Spleen (tissue), 11 donors: ENCODE results near the gene LST1. TPM values are rescaled to one million over a fixed set of nuclear protein-coding genes. Genes with fewer than 3 reads are reported as not detected.

Source experiments
- DNase-seq: peaks from one replicate; pipeline ENCODE4 v3.0.0-alpha.2; 2020
- H3K27ac ChIP-seq, 8 donors: fragments of 200-600 bp; sonication (generic) in 7 of 8; 1 replicate in 4 of 8; 2 replicates in 4 of 8; pipeline versions ENCODE4 v1.5.0 to v1.8.0; 2016 to 2021; ENCODE audit warnings: inconsistent platforms in 4 of 8, mild to moderate bottlenecking in 4 of 8, moderate library complexity in 1 of 8
- H3K27me3 ChIP-seq, 7 donors: fragments of 200-600 bp; sonication (generic) in 6 of 7; replicated peaks in 1 of 7; 1 replicate in 4 of 7; 2 replicates in 3 of 7; pipeline versions ENCODE4 v1.5.0 to v1.8.0; 2016 to 2021; ENCODE audit warnings: inconsistent platforms in 3 of 7, mild to moderate bottlenecking in 1 of 7
- H3K36me3 ChIP-seq, 6 donors: fragments of 200-600 bp; sonication (generic) in 5 of 6; 1 replicate in 4 of 6; 2 replicates in 2 of 6; pipeline versions ENCODE4 v1.5.0 to v1.8.0; 2016 to 2021; ENCODE audit warnings: inconsistent platforms in 2 of 6
- H3K4me1 ChIP-seq, 6 donors: fragments of 200-600 bp; sonication (generic) in 5 of 6; 1 replicate in 3 of 6; 2 replicates in 3 of 6; pipeline versions ENCODE4 v1.5.0 to v1.8.0; 2016 to 2021; ENCODE audit warnings: inconsistent platforms in 3 of 6
- H3K4me3 ChIP-seq, 8 donors: fragments of 200-600 bp; sonication (generic) in 7 of 8; 1 replicate in 4 of 8; 2 replicates in 4 of 8; pipeline versions ENCODE4 v1.5.0 to v1.8.0; 2016 to 2021; ENCODE audit warnings: inconsistent platforms in 4 of 8, mild to moderate bottlenecking in 4 of 8, moderate library complexity in 2 of 8
- H3K9me3 ChIP-seq, 8 donors: fragments of 200-600 bp; sonication (generic) in 7 of 8; 1 replicate in 4 of 8; 2 replicates in 4 of 8; pipeline versions ENCODE4 v1.5.0 to v1.8.0; 2016 to 2021; ENCODE audit warnings: inconsistent platforms in 4 of 8
- POLR2A ChIP-seq, 3 donors: fragments of 450-650 bp; IDR thresholded peaks; one replicate each; pipeline ENCODE4 v1.5.1; 2017; ENCODE audit warnings: antibody characterized with exemption in 3 of 3, mild to moderate bottlenecking in 1 of 3
- POLR2AphosphoS5 ChIP-seq, 3 donors: sonication (generic); formaldehyde crosslinking; IDR thresholded peaks; one replicate each; pipeline ENCODE4 v1.5.1; 2017; ENCODE audit warnings: antibody characterized with exemption in 3 of 3
- WGBS, 5 donors: extraction: QIAGEN DNeasy Blood & Tissue Kit in 3 of 5; methylation state at CpG; one replicate each; pipeline versions ENCODE4 v1.1.5 to v1.1.7; 2013 to 2018; 5-methylcytosine and 5-hydroxymethylcytosine counted together
- intact Hi-C: fragments of 100-400 bp; cut with DNase I; formaldehyde crosslinking; loops from one replicate; pipeline ENCODE4 v1.15.0; 2023; ENCODE audit warnings: low total_unique reads
- polyA plus RNA-seq, 3 donors: library from polyadenylated mRNA; stranded (reverse); fragments of 200-250 nt; gene quantifications; one replicate each; pipeline ENCODE4 v1.2.1, GENCODE V29; 2013
- total RNA-seq, 7 donors: library from RNA; depleted of rRNA in 3 of 7; stranded (reverse); fragments of >200 nt in 3 of 7; fragmentation: NEBNext Ultra II Directional in 4 of 7; extraction: Animal tissue kit (Norgen Biotek cat#: 25700) in 4 of 7; gene quantifications; one replicate each; pipeline versions ENCODE4 v1.1.0 to v1.2.1, GENCODE V29; 2016 to 2021
- TF ChIP-seq, protein P1 (sequence below), 11 experiments: fragments of 200-600 bp in 7 of 11; fragments of 450-650 bp in 4 of 11; sonication (generic) in 4 of 11; IDR thresholded peaks in 8 of 11; conservative IDR thresholded peaks in 3 of 11; 1 replicate in 7 of 11; 2 replicates in 4 of 11; pipeline versions ENCODE4 v1.4.0 to v1.8.0; 2016 to 2021; ENCODE audit warnings: antibody characterized with exemption in 11 of 11, inconsistent platforms in 4 of 11, mild to moderate bottlenecking in 1 of 11
- donor health status: healthy with polysubstance abuse.
- donor health status: DM: no; HTN: no; CAD: no; lungs with moderate emphysema.
- donor health status: DM: no; HTN: no; CAD: no.
- donor health status: Bipolar disorder and iron deficiency.
- donor health status: healthy.
- donor health status: DM: no; HTN: no; CAD: no.
- donor health status: DM: yes; HTN: yes; CAD: no.

Gene LST1
- total and polyA plus RNA-seq, 10 donors: 128 to 268 (median 208) TPM

DNA sequence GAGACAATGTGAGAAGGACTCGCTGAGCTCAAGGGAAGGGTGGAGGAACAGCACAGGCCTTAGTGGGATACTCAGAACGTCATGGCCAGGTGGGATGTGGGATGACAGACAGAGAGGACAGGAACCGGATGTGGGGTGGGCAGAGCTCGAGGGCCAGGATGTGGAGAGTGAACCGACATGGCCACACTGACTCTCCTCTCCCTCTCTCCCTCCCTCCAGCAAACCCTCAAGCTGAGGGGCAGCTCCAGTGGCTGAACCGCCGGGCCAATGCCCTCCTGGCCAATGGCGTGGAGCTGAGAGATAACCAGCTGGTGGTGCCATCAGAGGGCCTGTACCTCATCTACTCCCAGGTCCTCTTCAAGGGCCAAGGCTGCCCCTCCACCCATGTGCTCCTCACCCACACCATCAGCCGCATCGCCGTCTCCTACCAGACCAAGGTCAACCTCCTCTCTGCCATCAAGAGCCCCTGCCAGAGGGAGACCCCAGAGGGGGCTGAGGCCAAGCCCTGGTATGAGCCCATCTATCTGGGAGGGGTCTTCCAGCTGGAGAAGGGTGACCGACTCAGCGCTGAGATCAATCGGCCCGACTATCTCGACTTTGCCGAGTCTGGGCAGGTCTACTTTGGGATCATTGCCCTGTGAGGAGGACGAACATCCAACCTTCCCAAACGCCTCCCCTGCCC lies 9.0 kb upstream of the LST1 start:
- peaks cover 0 to 22% (median 1%) of the 10 kb centered on the region in 6 donors for H3K36me3 ChIP-seq
- H3K27me3 ChIP-seq: no peaks in the 10 kb centered on the region
- intact Hi-C loops: no loop called here
- H3K4me1 ChIP-seq: peaks cover 35 to 94% (median 80%) of the 10 kb centered on the region in 6 donors
- peak overlapping the region; percentile 58 to 97 (median 64) for H3K4me3 ChIP-seq
- H3K9me3 ChIP-seq: no peaks in the 10 kb centered on the region
- TF ChIP-seq POLR2A (IDR thresholded peaks at IDR 0.05) (no peak), POLR2AphosphoS5 (IDR thresholded peaks at IDR 0.05) (peak; percentile 61 to 80 (median 72))
- peak overlapping the region in 7 of 8 donors; percentile 36 to 98 (median 91) for H3K27ac ChIP-seq
- peak; percentile 88 for DNase-seq
- 67 to 79% (median 70%) methylated on average over 19 of the region's 19 CpGs for WGBS, 5 donors

DNA sequence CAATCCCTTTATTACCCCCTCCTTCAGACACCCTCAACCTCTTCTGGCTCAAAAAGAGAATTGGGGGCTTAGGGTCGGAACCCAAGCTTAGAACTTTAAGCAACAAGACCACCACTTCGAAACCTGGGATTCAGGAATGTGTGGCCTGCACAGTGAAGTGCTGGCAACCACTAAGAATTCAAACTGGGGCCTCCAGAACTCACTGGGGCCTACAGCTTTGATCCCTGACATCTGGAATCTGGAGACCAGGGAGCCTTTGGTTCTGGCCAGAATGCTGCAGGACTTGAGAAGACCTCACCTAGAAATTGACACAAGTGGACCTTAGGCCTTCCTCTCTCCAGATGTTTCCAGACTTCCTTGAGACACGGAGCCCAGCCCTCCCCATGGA lies 8.5 kb upstream of the LST1 start:
- intact Hi-C loops: no loop called here
- Histone ChIP-seq H3K36me3 (peaks cover 0 to 22% (median 1%) of the 10 kb centered on the region in 6 donors), H3K9me3 (no peaks in the 10 kb centered on the region), H3K4me3 (peak overlapping the region in 7 of 8 donors; percentile 58 to 97 (median 65)), H3K4me1 (peaks cover 40 to 94% (median 85%) of the 10 kb centered on the region in 6 donors), H3K27ac (peak overlapping the region in 7 of 8 donors; percentile 36 to 98 (median 91)), H3K27me3 (no peaks in the 10 kb centered on the region)
- WGBS, 5 donors: 75 to 86% (median 84%) methylated on average over 3 of the region's 3 CpGs
- TF ChIP-seq POLR2A (IDR thresholded peaks at IDR 0.05) (no peak), POLR2AphosphoS5 (IDR thresholded peaks at IDR 0.05) (no peak)
- TF ChIP-seq, protein P1, sequence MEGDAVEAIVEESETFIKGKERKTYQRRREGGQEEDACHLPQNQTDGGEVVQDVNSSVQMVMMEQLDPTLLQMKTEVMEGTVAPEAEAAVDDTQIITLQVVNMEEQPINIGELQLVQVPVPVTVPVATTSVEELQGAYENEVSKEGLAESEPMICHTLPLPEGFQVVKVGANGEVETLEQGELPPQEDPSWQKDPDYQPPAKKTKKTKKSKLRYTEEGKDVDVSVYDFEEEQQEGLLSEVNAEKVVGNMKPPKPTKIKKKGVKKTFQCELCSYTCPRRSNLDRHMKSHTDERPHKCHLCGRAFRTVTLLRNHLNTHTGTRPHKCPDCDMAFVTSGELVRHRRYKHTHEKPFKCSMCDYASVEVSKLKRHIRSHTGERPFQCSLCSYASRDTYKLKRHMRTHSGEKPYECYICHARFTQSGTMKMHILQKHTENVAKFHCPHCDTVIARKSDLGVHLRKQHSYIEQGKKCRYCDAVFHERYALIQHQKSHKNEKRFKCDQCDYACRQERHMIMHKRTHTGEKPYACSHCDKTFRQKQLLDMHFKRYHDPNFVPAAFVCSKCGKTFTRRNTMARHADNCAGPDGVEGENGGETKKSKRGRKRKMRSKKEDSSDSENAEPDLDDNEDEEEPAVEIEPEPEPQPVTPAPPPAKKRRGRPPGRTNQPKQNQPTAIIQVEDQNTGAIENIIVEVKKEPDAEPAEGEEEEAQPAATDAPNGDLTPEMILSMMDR (IDR thresholded peaks at IDR 0.05 in 8 of 11, conservative IDR thresholded peaks at IDR 0.05 in 3 of 11): no peak
- DNase-seq: peak; percentile 30

DNA sequence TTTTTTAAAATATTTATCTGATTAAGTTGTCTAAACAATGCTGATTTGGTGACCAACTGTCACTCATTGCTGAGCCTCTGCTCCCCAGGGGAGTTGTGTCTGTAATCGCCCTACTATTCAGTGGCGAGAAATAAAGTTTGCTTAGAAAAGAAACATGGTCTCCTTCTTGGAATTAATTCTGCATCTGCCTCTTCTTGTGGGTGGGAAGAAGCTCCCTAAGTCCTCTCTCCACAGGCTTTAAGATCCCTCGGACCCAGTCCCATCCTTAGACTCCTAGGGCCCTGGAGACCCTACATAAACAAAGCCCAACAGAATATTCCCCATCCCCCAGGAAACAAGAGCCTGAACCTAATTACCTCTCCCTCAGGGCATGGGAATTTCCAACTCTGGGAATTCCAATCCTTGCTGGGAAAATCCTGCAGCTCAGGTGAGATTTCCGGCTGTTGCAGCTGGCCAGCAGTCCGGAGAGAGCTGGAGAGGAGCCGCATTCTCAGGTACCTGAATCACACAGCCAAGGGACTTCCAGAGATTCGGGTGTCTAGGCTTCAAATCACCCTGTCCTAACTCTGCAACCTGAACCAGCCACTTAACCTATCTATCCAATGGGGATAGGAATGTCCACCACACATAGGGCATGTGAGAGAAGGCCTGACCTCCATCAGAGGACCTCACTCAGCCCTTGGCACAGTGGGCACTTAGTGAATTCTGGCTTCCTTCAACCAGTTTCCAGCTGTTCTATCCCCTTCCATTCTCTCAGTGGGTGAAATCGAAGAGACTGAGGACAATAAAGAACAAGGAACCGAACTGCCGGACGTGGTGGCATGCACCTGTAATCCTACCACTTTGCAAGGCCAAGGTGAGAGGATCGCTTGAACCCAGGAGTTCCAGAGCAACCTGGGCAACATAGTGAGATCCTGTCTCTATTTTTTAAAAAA lies 7.6 kb upstream of the LST1 start:
- TF ChIP-seq POLR2AphosphoS5 (IDR thresholded peaks at IDR 0.05) (no peak), POLR2A (IDR thresholded peaks at IDR 0.05) (no peak)
- TF ChIP-seq, protein P1 (IDR thresholded peaks at IDR 0.05 in 8 of 11, conservative IDR thresholded peaks at IDR 0.05 in 3 of 11): no peak
- intact Hi-C loops: no loop called here
- H3K4me1 ChIP-seq: peaks cover 45 to 94% (median 85%) of the 10 kb centered on the region in 6 donors

DNA sequence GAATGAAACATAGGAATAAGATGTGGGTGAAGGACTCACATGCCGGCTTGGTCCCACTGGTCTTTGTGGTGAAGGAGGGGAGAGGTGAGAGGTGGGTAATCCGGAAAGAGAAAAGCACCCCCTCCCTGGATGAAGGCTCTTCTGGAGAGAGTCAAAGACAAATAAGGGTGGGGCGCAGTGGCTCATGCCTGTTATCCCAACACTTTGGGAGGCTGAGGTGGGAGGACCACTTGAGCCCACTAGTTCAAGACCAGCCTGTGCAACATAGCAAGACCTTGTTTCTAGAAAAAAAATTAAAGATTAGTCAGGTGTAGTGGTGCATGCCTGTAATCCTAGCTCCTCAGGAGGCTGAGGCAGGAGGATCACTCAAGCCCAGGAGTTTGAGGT lies 7.0 kb upstream of the LST1 start:
- DNase-seq: no peak
- peaks cover 0 to 22% (median 1%) of the 10 kb centered on the region in 6 donors for H3K36me3 ChIP-seq
- H3K4me1 ChIP-seq: peaks cover 48 to 94% (median 87%) of the 10 kb centered on the region in 6 donors
- H3K27ac ChIP-seq: peak overlapping the region in 7 of 8 donors; percentile 91 to 98 (median 96)
- WGBS, 5 donors: 74 to 97% (median 86%) methylated on average over 3 of the region's 3 CpGs
- TF ChIP-seq, protein P1 (IDR thresholded peaks at IDR 0.05 in 8 of 11, conservative IDR thresholded peaks at IDR 0.05 in 3 of 11): no peak
- no peak for TF ChIP-seq POLR2A (IDR thresholded peaks at IDR 0.05)
- no peak for TF ChIP-seq POLR2AphosphoS5 (IDR thresholded peaks at IDR 0.05)
- intact Hi-C loops: no loop called here
- H3K4me3 ChIP-seq: peak overlapping the region in 1 of 8 donors; percentile 97
- H3K27me3 ChIP-seq: no peaks in the 10 kb centered on the region
- H3K9me3 ChIP-seq: no peaks in the 10 kb centered on the region

More for the DNA sequence above, 7.6 kb upstream of the LST1 start:
- DNase-seq: peak; percentile 32
- peaks cover 0 to 22% (median 1%) of the 10 kb centered on the region in 6 donors for H3K36me3 ChIP-seq
- H3K9me3 ChIP-seq: no peaks in the 10 kb centered on the region
- WGBS, 5 donors: 65 to 90% (median 86%) methylated on average over 12 of the region's 12 CpGs
- no peaks in the 10 kb centered on the region for H3K27me3 ChIP-seq
- H3K27ac ChIP-seq: peak overlapping the region in 6 of 8 donors; percentile 82 to 98 (median 96)
- peak overlapping the region in 7 of 8 donors; percentile 58 to 97 (median 65) for H3K4me3 ChIP-seq
